Caco-2 (cell line): ENCODE results near the gene ATP6V0B. TPM values are rescaled to one million over a fixed set of nuclear protein-coding genes. Genes with fewer than 3 reads are reported as not detected.

ENCODE experiments used
- BruUV-seq: library from RNA; stranded (reverse); fragments of 400-500 nt; replicated peaks from 2 replicates; lab custom pipeline; 2021; lab: Mats Ljungman, UMichigan
- CTCF ChIA-PET: fragments of 300-600 bp; sonication (Branson Sonifier 250); formaldehyde crosslinking; loops from one replicate; lab custom pipeline; 2022; ENCODE audit warnings: antibody characterized with exemption; lab: Charles Lee
- POLR2A ChIA-PET: fragments of 300-600 bp; sonication (Branson Sonifier 250); formaldehyde crosslinking; loops from one replicate; lab custom pipeline; 2022; ENCODE audit warnings: antibody characterized with exemption; lab: Charles Lee
- DNase-seq, 2 experiments: peaks; one replicate each; pipeline versions ENCODE4 v3.0.0 to v3.0.0-alpha.2; 2020 to 2022
- H3K27me3 ChIP-seq: replicated peaks from 2 replicates; pipeline ENCODE4 v1.6.0; 2011; ENCODE audit warnings: low read length; ENCODE audit not compliant: control insufficient read depth, insufficient read depth
- H3K36me3 ChIP-seq: 2 replicates; pipeline ENCODE4 v1.5.1; 2011; ENCODE audit warnings: low read length; ENCODE audit not compliant: control insufficient read depth, insufficient read depth
- H3K4me1 ChIP-seq: fragments of 250-450 bp; sonication (Bioruptor Pico); 2 replicates; pipeline ENCODE4 v1.5.1; 2020; ENCODE audit warnings: mild to moderate bottlenecking
- H3K4me3 ChIP-seq: 2 replicates; pipeline ENCODE4 v1.5.1; 2011; ENCODE audit warnings: low read depth, mild to moderate bottlenecking, control low read depth, low read length
- H3K9me3 ChIP-seq: fragments of 250-450 bp; sonication (Bioruptor Pico); 2 replicates; pipeline ENCODE4 v1.5.1; 2020; ENCODE audit warnings: mild to moderate bottlenecking, moderate library complexity
- H3K27ac Mint-ChIP-seq: one replicate; pipeline ENCODE4 v1.8.0; 2022; ENCODE audit warnings: mixed read lengths; ENCODE audit not compliant: unreplicated experiment
- H3K27me3 Mint-ChIP-seq: one replicate; pipeline ENCODE4 v1.8.0; 2022; ENCODE audit warnings: mixed read lengths; ENCODE audit not compliant: insufficient read depth, unreplicated experiment
- H3K36me3 Mint-ChIP-seq: one replicate; pipeline ENCODE4 v1.8.0; 2022; ENCODE audit warnings: mild to moderate bottlenecking, mixed read lengths; ENCODE audit not compliant: insufficient read depth, unreplicated experiment
- H3K4me1 Mint-ChIP-seq: one replicate; pipeline ENCODE4 v1.8.0; 2022; ENCODE audit warnings: low read depth, mixed read lengths; ENCODE audit not compliant: unreplicated experiment
- H3K4me3 Mint-ChIP-seq: one replicate; pipeline ENCODE4 v1.8.0; 2022; ENCODE audit warnings: mild to moderate bottlenecking, moderate library complexity, mixed read lengths; ENCODE audit not compliant: unreplicated experiment
- H3K9me3 Mint-ChIP-seq: one replicate; pipeline ENCODE4 v1.8.0; 2022; ENCODE audit warnings: mixed read lengths; ENCODE audit not compliant: unreplicated experiment
- CTCF ChIP-seq, 2 experiments: fragments of 200-600 bp in 1 of 2; IDR thresholded peaks; 1 replicate in 1 of 2; 2 replicates in 1 of 2; pipeline versions ENCODE4 v1.5.1 to v1.8.0; 2011 to 2022; ENCODE audit warnings: antibody characterized with exemption in 1 of 2, control low read depth in 1 of 2, inconsistent platforms in 1 of 2, low read depth in 1 of 2, low read length in 1 of 2, mild to moderate bottlenecking in 1 of 2, moderate library complexity in 1 of 2; ENCODE audit not compliant: insufficient read depth in 1 of 2, severe bottlenecking in 1 of 2, unreplicated experiment in 1 of 2
- intact Hi-C: fragments of 100-400 bp; cut with micrococcal nuclease; formaldehyde crosslinking; loops from one replicate; pipeline ENCODE4 v1.10.0; 2022; ENCODE audit not compliant: unreplicated experiment
- total RNA-seq: library from RNA; stranded (reverse); gene quantifications from 2 replicates; pipeline ENCODE4 v1.2.3, GENCODE V29; 2022

Gene ATP6V0B
- total RNA-seq, 1 experiment from 2014 or later = 91.2 TPM

DNA sequence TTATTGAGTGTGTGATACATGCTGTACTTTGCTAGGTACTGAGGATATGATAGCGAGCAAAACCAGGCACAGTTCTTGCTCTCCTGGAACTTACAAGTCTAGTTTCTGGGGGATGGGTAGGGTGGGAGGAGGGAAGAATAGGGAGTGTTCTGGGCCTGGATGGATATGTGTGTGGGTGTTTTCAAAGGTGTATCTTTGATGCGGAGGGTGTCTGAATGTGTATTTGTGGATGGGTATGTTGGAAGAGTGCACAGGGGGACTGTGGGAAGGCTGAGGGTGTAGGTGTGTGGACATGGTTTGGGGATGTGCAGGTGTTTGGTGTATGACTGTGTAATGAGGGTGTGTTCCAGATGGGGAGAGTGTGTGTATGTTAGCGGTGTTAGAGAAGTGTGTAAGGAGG is 9.4 kb upstream of the ATP6V0B start:
- Mint-ChIP-seq H3K4me1 (no peaks in the 10 kb centered on the region), H3K9me3 (no peaks in the 10 kb centered on the region), H3K27me3 (no peaks in the 10 kb centered on the region)

DNA sequence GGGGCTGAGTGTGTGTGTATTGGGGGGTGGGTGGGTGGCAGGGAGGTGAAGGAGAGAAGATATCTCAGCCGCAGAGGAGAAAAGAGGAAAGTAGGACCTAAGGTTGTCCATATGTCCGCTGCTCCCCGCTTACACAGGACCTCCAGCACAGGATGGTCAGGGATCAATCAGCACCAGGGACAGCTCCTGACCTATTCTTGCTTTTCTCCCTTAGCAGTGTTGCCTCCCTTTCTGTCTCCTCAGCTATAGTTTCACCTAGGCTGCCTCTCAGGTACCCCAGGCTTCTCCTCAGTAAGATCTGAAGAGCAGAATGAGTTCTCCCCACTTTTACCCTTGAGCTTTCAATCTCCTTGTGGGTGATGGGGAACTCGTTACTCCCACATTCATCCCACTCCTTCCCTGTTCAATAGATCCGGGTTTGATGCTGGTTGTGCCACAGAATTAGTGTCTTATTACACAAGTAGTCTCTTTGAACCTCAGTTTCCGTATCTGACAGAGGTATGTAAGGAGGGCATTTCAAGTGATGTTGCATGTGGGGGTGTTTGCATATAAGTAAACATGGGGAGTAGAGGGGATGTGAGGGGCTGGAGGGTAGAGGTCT is 6.3 kb upstream of the ATP6V0B start:
- no peaks in the 10 kb centered on the region for H3K9me3 Mint-ChIP-seq
- H3K27me3 Mint-ChIP-seq = no peaks in the 10 kb centered on the region
- Histone ChIP-seq H3K27me3 (no peaks in the 10 kb centered on the region), H3K36me3 (peaks cover 1% of the 10 kb centered on the region; the same call in 1 of the 2 replicates), H3K4me3 (no peak overlapping the region), H3K4me1 (no peaks in the 10 kb centered on the region), H3K9me3 (no peaks in the 10 kb centered on the region)
- H3K36me3 Mint-ChIP-seq = no peaks in the 10 kb centered on the region
- ChIA-PET POLR2A (no interaction called here), CTCF (no interaction called here)
- BruUV-seq = no TSS peak
- H3K4me1 Mint-ChIP-seq = no peaks in the 10 kb centered on the region
- H3K4me3 Mint-ChIP-seq = no peak overlapping the region
- no peak overlapping the region for H3K27ac Mint-ChIP-seq
- no peak for TF ChIP-seq CTCF (IDR thresholded peaks at IDR 0.05; ENCODE audit: insufficient read depth in 1 of 2, low read depth in 1 of 2, low read length in 1 of 2, severe bottlenecking in 1 of 2, unreplicated experiment in 1 of 2)
- intact Hi-C loops = no loop called here
- DNase-seq = peak in 1 of 2 experiments; percentile 57

More for the DNA sequence above, 9.4 kb upstream of the ATP6V0B start:
- H3K4me3 ChIP-seq = no peak overlapping the region
- ChIA-PET CTCF (no interaction called here), POLR2A (no interaction called here)
- no peak for TF ChIP-seq CTCF (IDR thresholded peaks at IDR 0.05; ENCODE audit: insufficient read depth in 1 of 2, low read depth in 1 of 2, low read length in 1 of 2, severe bottlenecking in 1 of 2, unreplicated experiment in 1 of 2)
- H3K4me3 Mint-ChIP-seq = no peak overlapping the region
- no peak overlapping the region for H3K27ac Mint-ChIP-seq
- H3K9me3 ChIP-seq = no peaks in the 10 kb centered on the region
- H3K4me1 ChIP-seq = no peaks in the 10 kb centered on the region
- no TSS peak for BruUV-seq
- intact Hi-C loops = no loop called here
- no peaks in the 10 kb centered on the region for H3K27me3 ChIP-seq
- no peak for DNase-seq
- no peaks in the 10 kb centered on the region for H3K36me3 ChIP-seq
- no peaks in the 10 kb centered on the region for H3K36me3 Mint-ChIP-seq

DNA sequence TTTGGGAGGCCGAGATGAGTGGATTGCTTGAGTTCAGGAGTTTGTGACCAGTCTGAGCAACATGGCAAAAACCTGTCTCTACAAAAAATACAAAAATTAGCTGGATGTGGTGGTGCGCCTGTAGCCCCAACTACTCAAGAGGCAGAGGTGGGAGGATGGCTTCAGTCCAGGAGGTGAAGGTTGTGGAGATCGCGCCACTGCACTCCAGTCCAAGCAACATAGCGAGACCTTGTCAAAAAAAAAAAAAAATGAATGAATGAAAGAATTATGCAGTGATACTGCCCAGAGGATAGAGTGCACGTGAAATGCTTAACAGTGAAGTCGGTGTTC is 5.4 kb upstream of the ATP6V0B start:
- no peaks in the 10 kb centered on the region for H3K9me3 ChIP-seq
- peak overlapping the region; percentile 17; the same call in 1 of the 2 replicates for H3K4me3 ChIP-seq
- no peak overlapping the region for H3K27ac Mint-ChIP-seq
- BruUV-seq = no TSS peak
- no peaks in the 10 kb centered on the region for H3K27me3 Mint-ChIP-seq
- no peaks in the 10 kb centered on the region for H3K4me1 ChIP-seq
- peak overlapping the region; percentile 92 for H3K4me3 Mint-ChIP-seq
- intact Hi-C loops = loop anchor here (1.0 kb wide), 1 partner anchor 23 kb away; the partner anchor contains the start of gene IPO13
- peaks cover 1% of the 10 kb centered on the region; the same call in 1 of the 2 replicates for H3K36me3 ChIP-seq
- no peak for DNase-seq
- no peak for TF ChIP-seq CTCF (IDR thresholded peaks at IDR 0.05; ENCODE audit: insufficient read depth in 1 of 2, low read depth in 1 of 2, low read length in 1 of 2, severe bottlenecking in 1 of 2, unreplicated experiment in 1 of 2)
- no peaks in the 10 kb centered on the region for H3K9me3 Mint-ChIP-seq
- H3K36me3 Mint-ChIP-seq = peaks cover 6% of the 10 kb centered on the region
- no peaks in the 10 kb centered on the region for H3K4me1 Mint-ChIP-seq
- ChIA-PET POLR2A (interaction anchor here (1.4 kb wide), 1 partner anchor 22 kb away, joined by 4 read pairs; no protein-coding TSS in a partner anchor), CTCF (interaction anchor here (1.0 kb wide), 2 partner anchors 24 to 206 kb away, joined by 3 to 4 read pairs; no protein-coding TSS in a partner anchor)
- H3K27me3 ChIP-seq = no peaks in the 10 kb centered on the region
